Glutamatergic neuron (in vitro differentiated cells): Measurements from ENCODE around the gene TMEM184C. TPM values are rescaled to one million over a fixed set of nuclear protein-coding genes. Genes with fewer than 3 reads are reported as not detected.

ENCODE experiments used
- DNase-seq: peaks from one replicate; pipeline ENCODE4 v3.0.0; 2022
- H3K27ac Mint-ChIP-seq: one replicate; pipeline ENCODE4 v1.8.0; 2020; ENCODE audit warnings: mild to moderate bottlenecking, mixed read lengths, inconsistent platforms; ENCODE audit not compliant: unreplicated experiment
- H3K27me3 Mint-ChIP-seq: one replicate; pipeline ENCODE4 v1.8.0; 2020; ENCODE audit warnings: mild to moderate bottlenecking, moderate library complexity, mixed read lengths, inconsistent platforms; ENCODE audit not compliant: unreplicated experiment
- H3K36me3 Mint-ChIP-seq: one replicate; pipeline ENCODE4 v1.8.0; 2020; ENCODE audit warnings: mild to moderate bottlenecking, mixed read lengths, inconsistent platforms; ENCODE audit not compliant: unreplicated experiment
- H3K4me1 Mint-ChIP-seq: one replicate; pipeline ENCODE4 v1.8.0; 2020; ENCODE audit warnings: mild to moderate bottlenecking, low read depth, mixed read lengths, inconsistent platforms; ENCODE audit not compliant: unreplicated experiment
- H3K4me3 Mint-ChIP-seq: one replicate; pipeline ENCODE4 v1.8.0; 2020; ENCODE audit warnings: mild to moderate bottlenecking, mixed read lengths, inconsistent platforms; ENCODE audit not compliant: unreplicated experiment
- H3K9me3 Mint-ChIP-seq: one replicate; pipeline ENCODE4 v1.8.0; 2020; ENCODE audit warnings: mild to moderate bottlenecking, moderate library complexity, mixed read lengths, inconsistent platforms; ENCODE audit not compliant: unreplicated experiment
- CTCF ChIP-seq: fragments of 200-600 bp; sonication (generic); IDR thresholded peaks from one replicate; pipeline ENCODE4 v1.5.0; 2021; ENCODE audit not compliant: partially characterized antibody, unreplicated experiment
- total RNA-seq: library from RNA; stranded (reverse); fragmentation: NEBNext Ultra II Directional; extraction: Animal tissue kit (Norgen Biotek cat#: 25700); gene quantifications from one replicate; pipeline ENCODE4 v1.2.1, GENCODE V29; 2021; ENCODE audit not compliant: unreplicated experiment

TMEM184C gene
- total RNA-seq, 1 donor from 2014 or later = 31.6 TPM

GRCh38 chr4:147586032-147586431 is 31.2 kb upstream of the TMEM184C start:
- DNase-seq = no peak
- peaks cover 3% of the 10 kb centered on the region for H3K36me3 Mint-ChIP-seq
- peaks cover 2% of the 10 kb centered on the region for H3K27me3 Mint-ChIP-seq
- H3K4me1 Mint-ChIP-seq = peaks cover 2% of the 10 kb centered on the region
- TF ChIP-seq CTCF = no peak
- no peak overlapping the region for H3K27ac Mint-ChIP-seq
- no peak overlapping the region for H3K4me3 Mint-ChIP-seq
- peaks cover 3% of the 10 kb centered on the region for H3K9me3 Mint-ChIP-seq

GRCh38 chr4:147586637-147587036 is 30.6 kb upstream of the TMEM184C start:
- Mint-ChIP-seq H3K36me3 (peaks cover 3% of the 10 kb centered on the region), H3K9me3 (peaks cover 3% of the 10 kb centered on the region), H3K4me1 (peaks cover 2% of the 10 kb centered on the region), H3K4me3 (no peak overlapping the region), H3K27ac (no peak overlapping the region), H3K27me3 (peaks cover 2% of the 10 kb centered on the region)
- TF ChIP-seq CTCF = no peak
- DNase-seq = no peak

GRCh38 chr4:147587041-147587440 is 30.2 kb upstream of the TMEM184C start:
- TF ChIP-seq CTCF = no peak
- peaks cover 3% of the 10 kb centered on the region for H3K9me3 Mint-ChIP-seq
- peaks cover 2% of the 10 kb centered on the region for H3K27me3 Mint-ChIP-seq
- H3K4me1 Mint-ChIP-seq = peaks cover 2% of the 10 kb centered on the region
- no peak for DNase-seq
- H3K4me3 Mint-ChIP-seq = no peak overlapping the region
- H3K27ac Mint-ChIP-seq = no peak overlapping the region
- peaks cover 3% of the 10 kb centered on the region for H3K36me3 Mint-ChIP-seq

DNA sequence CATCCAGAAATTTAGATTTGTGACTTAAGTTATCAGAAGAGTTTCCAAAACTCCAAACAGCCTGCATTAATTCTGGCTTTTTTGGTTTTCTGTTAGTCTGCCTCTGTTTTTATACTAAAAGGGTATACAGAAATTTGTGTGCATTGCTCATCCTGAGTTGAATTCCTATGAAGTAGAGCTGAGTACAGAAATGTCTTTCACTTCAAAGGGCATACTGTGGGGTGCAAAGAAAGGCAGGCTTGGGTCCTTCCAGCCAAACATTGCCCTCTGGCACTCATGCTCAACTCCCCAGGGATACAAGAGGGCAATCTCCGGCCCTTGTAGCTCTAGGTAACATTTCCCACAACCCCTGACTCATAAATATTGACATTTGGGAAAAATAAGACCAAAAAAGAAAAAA is 27.6 kb upstream of the TMEM184C start:
- TF ChIP-seq CTCF = no peak
- H3K36me3 Mint-ChIP-seq = peaks cover 2% of the 10 kb centered on the region
- peaks cover under 1% of the 10 kb centered on the region for H3K27me3 Mint-ChIP-seq
- peaks cover 2% of the 10 kb centered on the region for H3K4me1 Mint-ChIP-seq
- H3K9me3 Mint-ChIP-seq = peaks cover 1% of the 10 kb centered on the region
- no peak overlapping the region for H3K27ac Mint-ChIP-seq
- DNase-seq = no peak
- no peak overlapping the region for H3K4me3 Mint-ChIP-seq

DNA sequence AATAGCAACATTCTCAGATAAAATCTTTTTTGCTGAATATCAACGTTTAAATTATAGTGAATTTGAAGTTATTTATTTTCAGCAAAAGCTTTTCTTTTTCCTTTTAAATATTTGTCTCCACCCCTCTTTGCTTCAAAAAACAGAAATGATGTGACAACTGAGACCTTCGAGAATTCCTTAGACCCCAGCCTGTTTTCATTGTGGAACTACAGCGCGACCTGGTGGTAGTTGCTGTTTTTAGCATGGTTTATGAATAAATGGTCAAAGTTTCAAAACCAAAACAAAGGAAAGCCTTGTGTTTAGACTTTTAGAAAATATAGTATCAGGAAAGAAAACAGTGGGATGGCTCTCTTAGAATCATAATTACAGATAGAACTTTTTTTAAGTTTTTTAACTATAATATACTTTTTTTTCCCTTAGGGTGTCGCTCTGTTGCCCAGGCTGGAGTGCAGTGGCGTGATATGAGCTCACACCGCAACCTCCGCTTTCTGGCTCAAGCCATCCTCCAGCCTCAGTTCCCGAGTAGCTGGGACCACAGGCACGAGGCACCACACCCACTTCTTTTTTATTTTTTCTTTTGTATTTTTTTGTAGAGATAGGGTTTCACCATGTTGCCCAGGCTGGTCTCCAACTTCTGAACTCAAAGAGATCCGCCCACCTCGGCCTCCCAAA is 26.8 kb upstream of the TMEM184C start:
- Mint-ChIP-seq H3K36me3 (no peaks in the 10 kb centered on the region), H3K27ac (no peak overlapping the region), H3K4me3 (no peak overlapping the region), H3K9me3 (no peaks in the 10 kb centered on the region), H3K4me1 (peaks cover 2% of the 10 kb centered on the region), H3K27me3 (no peaks in the 10 kb centered on the region)
- peak; percentile 67 for TF ChIP-seq CTCF
- peak; percentile 74 for DNase-seq
